Urinary bladder (tissue), 4 donors: ENCODE data around the gene UCHL5. TPM values are rescaled to one million over a fixed set of nuclear protein-coding genes. Genes with fewer than 3 reads are reported as not detected.

Experiments used
- DNase-seq: peaks from one replicate; pipeline ENCODE4 v3.0.0-alpha.2; 2015; ENCODE audit errors: extremely low spot score
- H3K27ac ChIP-seq: one replicate; pipeline ENCODE4 v1.5.1; 2013; ENCODE audit warnings: low read depth, mild to moderate bottlenecking, moderate library complexity
- H3K36me3 ChIP-seq: one replicate; pipeline ENCODE4 v1.6.1; 2013; ENCODE audit warnings: mild to moderate bottlenecking, moderate library complexity; ENCODE audit not compliant: insufficient read depth
- H3K4me1 ChIP-seq: one replicate; pipeline ENCODE4 v1.6.1; 2013; ENCODE audit warnings: mild to moderate bottlenecking, moderate library complexity; ENCODE audit not compliant: insufficient read depth
- H3K4me3 ChIP-seq: one replicate; pipeline ENCODE4 v1.5.1; 2013; ENCODE audit warnings: low read depth, low read length
- WGBS: extraction: QIAGEN DNeasy Blood & Tissue Kit; methylation state at CpG from one replicate; pipeline ENCODE4 v1.1.7; 2013; 5-methylcytosine and 5-hydroxymethylcytosine counted together
- polyA plus RNA-seq: library from polyadenylated mRNA; stranded (reverse); fragments of 200-250 nt; gene quantifications from one replicate; pipeline ENCODE4 v1.2.3, GENCODE V29; 2013
- total RNA-seq: library from RNA; depleted of rRNA; stranded (reverse); fragments of >200 nt; gene quantifications from one replicate; pipeline ENCODE4 v1.2.3, GENCODE V29; 2014
- donor health status: healthy with polysubstance abuse.
- donor health status: healthy.

Gene UCHL5, protein sequence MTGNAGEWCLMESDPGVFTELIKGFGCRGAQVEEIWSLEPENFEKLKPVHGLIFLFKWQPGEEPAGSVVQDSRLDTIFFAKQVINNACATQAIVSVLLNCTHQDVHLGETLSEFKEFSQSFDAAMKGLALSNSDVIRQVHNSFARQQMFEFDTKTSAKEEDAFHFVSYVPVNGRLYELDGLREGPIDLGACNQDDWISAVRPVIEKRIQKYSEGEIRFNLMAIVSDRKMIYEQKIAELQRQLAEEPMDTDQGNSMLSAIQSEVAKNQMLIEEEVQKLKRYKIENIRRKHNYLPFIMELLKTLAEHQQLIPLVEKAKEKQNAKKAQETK
- total RNA-seq, result 58.6 TPM
- 22.8 TPM for polyA plus RNA-seq

GRCh38 chr1:193059282-193060114 lies at the start of gene UCHL5, which contains the start of gene RO60:
Gene UCHL5, minus strand, starts transcription at chr1:193059360. Its CDS starts 100 bp downstream, at chr1:193059260.
Gene RO60, plus strand, starts transcription at chr1:193059612. Its CDS starts 9,443 bp downstream, at chr1:193069055.
- no peaks in the 10 kb centered on the region for H3K4me1 ChIP-seq
- WGBS, result under 1% methylated on average over 74 of the region's 74 CpGs
- peak; percentile 95 for DNase-seq
- H3K36me3 ChIP-seq, result no peaks in the 10 kb centered on the region
- H3K27ac ChIP-seq, result peak within 1 kb of the TSS; percentile 96
- H3K4me3 ChIP-seq, result peak within 1 kb of the TSS; percentile 82

GRCh38 chr1:193108471-193108870 lies 49.3 kb upstream of the UCHL5 start:
- Histone ChIP-seq H3K36me3 (no peaks in the 10 kb centered on the region), H3K27ac (no peak overlapping the region), H3K4me3 (no peak overlapping the region), H3K4me1 (no peaks in the 10 kb centered on the region)
- no peak for DNase-seq
- WGBS, result 79% methylated on average over 3 of the region's 3 CpGs

GRCh38 chr1:193105821-193106177 lies 46.6 kb upstream of the UCHL5 start:
- whole genome bisulfite sequencing, result 41% methylated on average over 4 of the region's 4 CpGs

DNA sequence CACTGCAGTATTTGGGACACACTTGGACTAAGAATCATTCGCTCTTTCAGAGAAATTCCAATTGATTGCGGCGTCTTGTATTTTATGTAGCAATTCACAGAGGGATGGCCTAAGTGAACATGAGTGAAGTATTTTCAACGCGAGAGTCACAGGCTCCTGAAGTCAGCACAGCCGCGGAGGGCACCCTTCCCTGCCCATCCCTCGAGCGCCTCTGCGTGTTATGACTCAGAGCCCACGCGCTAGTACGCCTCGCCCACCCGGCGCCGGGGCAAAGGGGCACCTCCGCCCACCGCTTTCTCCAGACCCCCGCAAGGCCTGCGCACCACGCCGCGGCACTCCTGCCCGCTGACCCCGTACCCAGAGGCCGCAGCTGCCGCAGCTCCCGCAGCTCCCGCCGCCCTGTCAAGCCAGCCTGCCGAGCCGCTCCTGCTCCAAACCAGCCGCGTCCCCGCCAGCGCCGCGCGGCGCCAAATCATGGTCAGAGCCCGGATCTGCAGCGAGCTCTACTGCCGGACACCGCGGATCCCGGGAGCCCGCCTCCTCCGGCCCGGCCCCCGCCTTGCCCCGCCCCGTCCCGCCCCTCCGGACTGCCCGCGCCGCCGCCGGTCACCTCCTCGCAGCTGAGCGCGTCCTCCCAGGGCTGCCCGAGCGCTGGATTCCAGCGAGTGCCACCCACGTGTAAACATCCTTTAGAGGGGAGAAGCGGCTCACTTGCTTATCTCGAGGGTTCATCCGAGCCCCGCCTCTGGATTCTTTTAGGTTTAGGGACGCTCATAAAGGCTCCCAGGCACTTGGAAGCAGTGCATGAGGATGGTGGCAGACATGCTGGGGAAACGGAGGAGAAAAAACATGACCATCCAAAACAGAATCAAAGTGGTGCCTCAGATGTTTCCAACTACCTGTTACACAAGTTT lies 46.0 kb upstream of the UCHL5 start, which contains the start of gene GLRX2:
TSS of gene GLRX2 (minus strand) at position 508 of the 914 bp plus-strand sequence. CDS start at position 476, 32 bp downstream.
- Histone ChIP-seq H3K36me3 (no peaks in the 10 kb centered on the region), H3K27ac (peak within 1 kb of the TSS; percentile 95)
- under 1% methylated on average over 73 of the region's 73 CpGs for WGBS

More at GRCh38 chr1:193105821-193106177, 46.6 kb upstream of the UCHL5 start:
- no peak for DNase-seq
- no peaks in the 10 kb centered on the region for H3K4me1 ChIP-seq
- no peaks in the 10 kb centered on the region for H3K36me3 ChIP-seq
- H3K27ac ChIP-seq, result no peak overlapping the region
- peak overlapping the region; percentile 80 for H3K4me3 ChIP-seq

DNA sequence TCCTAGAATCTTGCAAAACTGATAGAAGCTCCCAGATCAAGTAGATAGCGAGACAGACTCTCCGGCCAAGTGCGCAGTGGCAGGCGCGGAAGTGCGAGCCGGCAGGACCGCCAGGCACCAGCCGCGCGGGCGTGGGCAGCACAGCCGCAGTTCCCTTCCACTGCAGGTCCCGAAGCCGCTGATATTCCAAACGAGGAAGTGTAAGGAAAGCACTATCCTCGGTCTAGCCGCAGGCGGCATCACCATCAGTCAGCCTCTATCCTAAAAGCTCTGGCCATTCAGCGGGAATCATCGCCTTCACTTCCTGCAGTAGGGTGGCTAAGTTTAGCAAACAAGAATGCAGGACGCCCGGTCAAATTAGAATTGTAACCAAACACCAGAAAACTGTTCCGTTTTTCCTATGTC lies 45.3 kb upstream of the UCHL5 start:
- WGBS, result under 1% methylated on average over 24 of the region's 24 CpGs
- peak overlapping the region; percentile 95 for H3K27ac ChIP-seq
- DNase-seq, result no peak

More for the DNA sequence above, 46.0 kb upstream of the UCHL5 start, which contains the start of gene GLRX2:
- Histone ChIP-seq H3K4me1 (no peaks in the 10 kb centered on the region), H3K4me3 (peak within 1 kb of the TSS; percentile 80)
- peak; percentile 32 for DNase-seq

GRCh38 chr1:193103759-193104501 lies 44.8 kb upstream of the UCHL5 start:
- Histone ChIP-seq H3K4me1 (no peaks in the 10 kb centered on the region), H3K4me3 (peak overlapping the region; percentile 80), H3K27ac (peak overlapping the region; percentile 95), H3K36me3 (peaks cover 2% of the 10 kb centered on the region)
- DNase-seq, result no peak
- WGBS, result 30% methylated on average over 9 of the region's 9 CpGs

More for the DNA sequence above, 45.3 kb upstream of the UCHL5 start:
- peaks cover 2% of the 10 kb centered on the region for H3K36me3 ChIP-seq
- H3K4me1 ChIP-seq, result no peaks in the 10 kb centered on the region
- H3K4me3 ChIP-seq, result peak overlapping the region; percentile 80

DNA sequence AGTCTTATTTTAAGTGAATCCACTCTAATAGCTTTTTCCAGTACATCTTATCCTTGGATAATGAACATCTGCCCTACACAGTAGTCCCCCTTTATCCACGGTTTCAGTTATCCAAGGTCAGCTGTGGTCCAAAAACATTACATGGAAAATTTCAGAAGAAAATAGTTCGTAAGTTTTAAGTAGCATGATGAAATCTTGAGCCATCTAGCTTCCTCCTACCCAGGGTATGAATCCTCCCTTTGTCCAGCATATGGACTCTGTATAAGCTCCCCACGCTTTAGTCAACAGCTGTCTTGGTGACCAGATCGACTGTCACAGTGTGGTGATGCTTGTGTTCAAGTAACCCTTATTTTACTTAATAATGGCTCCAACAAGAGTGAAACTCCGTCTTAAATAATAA lies 43.5 kb upstream of the UCHL5 start:
- WGBS, result 85% methylated on average over 5 of the region's 5 CpGs
- H3K27ac ChIP-seq, result no peak overlapping the region
- peaks cover 2% of the 10 kb centered on the region for H3K36me3 ChIP-seq
- DNase-seq, result no peak
- no peak overlapping the region for H3K4me3 ChIP-seq
- no peaks in the 10 kb centered on the region for H3K4me1 ChIP-seq

- H3K4me1 ChIP-seq, result no peaks in the 10 kb centered on the region
Observed at GRCh38 chr1:193094112-193094511, 35.0 kb upstream of the UCHL5 start.

DNA sequence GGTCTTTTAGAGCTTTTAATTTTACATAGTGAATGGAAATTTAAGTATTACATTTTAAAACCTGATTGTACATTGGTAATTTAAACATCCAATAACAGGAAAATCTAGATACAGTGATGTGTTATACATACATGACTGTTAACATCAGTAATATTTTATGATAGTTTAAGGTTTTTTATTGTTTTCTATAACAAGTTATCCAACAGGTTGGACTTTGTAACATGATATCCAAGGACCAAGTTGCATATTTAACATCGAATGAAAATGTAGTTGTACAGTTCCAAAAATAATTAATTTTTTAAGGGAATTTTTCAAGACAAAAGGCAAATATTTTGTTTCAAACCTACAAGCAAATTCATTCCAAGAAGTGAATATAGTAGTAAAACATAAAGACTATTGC lies 31.7 kb upstream of the UCHL5 start:
- WGBS, result 76% methylated on average over 1 of the region's 1 CpG
- no peak for DNase-seq
- Histone ChIP-seq H3K4me3 (no peak overlapping the region), H3K4me1 (no peaks in the 10 kb centered on the region), H3K27ac (no peak overlapping the region), H3K36me3 (no peaks in the 10 kb centered on the region)

More at GRCh38 chr1:193094112-193094511, 35.0 kb upstream of the UCHL5 start:
- Histone ChIP-seq H3K27ac (no peak overlapping the region), H3K36me3 (peaks cover 2% of the 10 kb centered on the region), H3K4me3 (no peak overlapping the region)
- WGBS, result 95% methylated on average over 11 of the region's 11 CpGs
- DNase-seq, result no peak

DNA sequence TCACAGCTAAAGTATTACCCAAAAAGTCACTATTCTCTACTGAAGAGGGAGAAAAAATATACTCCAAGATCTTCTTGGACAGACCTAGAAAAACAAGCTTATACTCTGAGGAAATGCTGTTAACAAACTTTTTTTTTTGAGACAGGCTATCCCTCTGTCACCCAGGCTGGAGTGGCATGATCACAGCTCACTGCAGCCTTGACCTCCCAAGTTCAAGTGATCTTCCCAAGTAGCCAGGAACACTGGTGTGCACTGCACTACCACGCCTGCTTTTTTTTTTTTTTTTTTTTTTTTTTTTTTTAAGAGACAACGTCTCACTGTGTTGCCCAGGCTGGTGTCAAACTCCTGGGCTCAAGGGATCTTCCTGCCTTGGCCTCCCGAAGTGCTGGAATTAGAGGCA lies 28.7 kb upstream of the UCHL5 start:
- Histone ChIP-seq H3K4me1 (no peaks in the 10 kb centered on the region), H3K36me3 (no peaks in the 10 kb centered on the region), H3K4me3 (no peak overlapping the region), H3K27ac (no peak overlapping the region)
- 51% methylated on average over 3 of the region's 3 CpGs for WGBS
- no peak for DNase-seq

DNA sequence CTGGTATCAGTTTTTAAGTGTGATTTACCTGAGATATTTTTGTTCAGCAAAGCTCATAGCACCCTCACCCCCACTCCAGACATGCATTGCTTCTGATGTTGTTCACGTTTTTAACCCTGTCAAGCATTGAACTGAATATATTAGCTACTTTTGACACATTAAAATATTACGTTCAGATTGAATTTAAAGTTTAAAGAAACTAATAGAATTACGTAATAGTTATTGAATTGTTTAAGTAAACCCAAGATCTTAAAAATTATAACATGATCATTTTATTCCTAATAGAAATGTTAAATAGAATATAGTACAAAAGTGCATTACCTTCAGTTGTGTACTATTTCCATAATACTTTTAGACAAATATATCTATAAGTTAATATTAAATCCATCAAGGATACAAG lies 27.2 kb upstream of the UCHL5 start:
- no peak overlapping the region for H3K27ac ChIP-seq
- no peaks in the 10 kb centered on the region for H3K4me1 ChIP-seq
- DNase-seq, result no peak
- no peak overlapping the region for H3K4me3 ChIP-seq
- WGBS, result 91% methylated on average over 3 of the region's 3 CpGs
- H3K36me3 ChIP-seq, result no peaks in the 10 kb centered on the region

DNA sequence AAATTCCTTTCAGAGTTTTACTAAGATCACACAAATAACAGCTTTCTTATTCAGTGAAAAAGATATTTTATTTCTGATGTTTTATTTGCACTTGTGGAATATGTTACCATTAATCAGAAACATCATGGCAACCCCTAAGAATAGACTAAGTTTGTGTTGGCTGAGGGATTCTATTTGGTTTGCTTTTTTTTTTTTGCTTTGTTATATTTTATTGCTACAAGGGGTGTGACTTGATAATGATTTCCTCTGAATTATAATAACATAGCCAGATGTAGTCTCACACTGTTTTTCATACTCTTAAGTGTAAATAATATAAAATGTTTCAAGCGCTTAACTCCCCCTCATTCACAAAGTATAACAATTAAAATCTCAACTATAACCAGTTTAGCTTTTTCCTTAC lies 26.1 kb upstream of the UCHL5 start:
- no peaks in the 10 kb centered on the region for H3K36me3 ChIP-seq
- no peak for DNase-seq
- H3K4me3 ChIP-seq, result no peak overlapping the region
- H3K27ac ChIP-seq, result no peak overlapping the region
- 88% methylated on average over 1 of the region's 1 CpG for WGBS
- no peaks in the 10 kb centered on the region for H3K4me1 ChIP-seq
